Suprapubic skin (tissue), 3 donors: ENCODE results near the gene TUNAR.

ENCODE experiments used
- POLR2A ChIP-seq, 2 donors: fragments of 450-650 bp; IDR thresholded peaks; one replicate each; pipeline ENCODE4 v1.6.1; 2017; ENCODE audit warnings: antibody characterized with exemption in 2 of 2, mild to moderate bottlenecking in 2 of 2, moderate library complexity in 2 of 2
- TF ChIP-seq, protein P1 (sequence below), 2 donors: fragments of 200-600 bp in 1 of 2; fragments of 450-650 bp in 1 of 2; sonication (generic) in 1 of 2; IDR thresholded peaks; one replicate each; pipeline ENCODE4 v1.5.1; 2016 to 2019; ENCODE audit warnings: antibody characterized with exemption in 2 of 2, mild to moderate bottlenecking in 1 of 2, moderate library complexity in 1 of 2

DNA sequence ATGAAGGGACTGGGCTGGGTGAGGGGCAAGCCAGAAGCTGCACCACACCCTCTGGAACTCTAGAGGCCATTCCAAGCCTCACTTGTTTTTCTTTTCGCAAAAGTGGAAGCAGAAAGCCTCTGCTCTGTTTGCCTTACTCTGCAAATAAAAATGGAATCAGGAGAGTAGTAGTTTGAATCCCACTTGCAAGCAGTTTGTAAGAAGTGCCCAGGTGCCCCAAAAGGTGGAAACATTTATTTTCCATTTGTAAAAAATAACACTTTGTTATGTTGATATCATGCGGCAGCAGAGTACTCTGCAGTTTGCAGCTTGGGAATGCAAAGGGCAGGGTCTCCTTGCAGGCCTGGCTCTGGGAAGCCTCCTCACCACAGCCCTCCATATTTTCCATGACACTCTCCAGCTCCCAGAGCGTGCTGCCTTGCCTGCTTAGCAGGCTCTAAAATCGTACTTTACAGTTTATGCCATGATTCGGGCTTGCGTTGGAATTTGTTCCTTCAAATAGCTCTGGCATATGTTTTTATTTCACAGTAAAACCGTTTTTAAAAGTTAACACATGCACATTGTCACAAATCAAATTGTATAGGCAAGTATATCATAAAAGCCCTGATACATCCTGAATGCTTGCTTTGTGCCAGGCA, 20.0 kb downstream of the TUNAR start:
- no peak for TF ChIP-seq POLR2A (IDR thresholded peaks at IDR 0.05)
- TF ChIP-seq, protein P1, sequence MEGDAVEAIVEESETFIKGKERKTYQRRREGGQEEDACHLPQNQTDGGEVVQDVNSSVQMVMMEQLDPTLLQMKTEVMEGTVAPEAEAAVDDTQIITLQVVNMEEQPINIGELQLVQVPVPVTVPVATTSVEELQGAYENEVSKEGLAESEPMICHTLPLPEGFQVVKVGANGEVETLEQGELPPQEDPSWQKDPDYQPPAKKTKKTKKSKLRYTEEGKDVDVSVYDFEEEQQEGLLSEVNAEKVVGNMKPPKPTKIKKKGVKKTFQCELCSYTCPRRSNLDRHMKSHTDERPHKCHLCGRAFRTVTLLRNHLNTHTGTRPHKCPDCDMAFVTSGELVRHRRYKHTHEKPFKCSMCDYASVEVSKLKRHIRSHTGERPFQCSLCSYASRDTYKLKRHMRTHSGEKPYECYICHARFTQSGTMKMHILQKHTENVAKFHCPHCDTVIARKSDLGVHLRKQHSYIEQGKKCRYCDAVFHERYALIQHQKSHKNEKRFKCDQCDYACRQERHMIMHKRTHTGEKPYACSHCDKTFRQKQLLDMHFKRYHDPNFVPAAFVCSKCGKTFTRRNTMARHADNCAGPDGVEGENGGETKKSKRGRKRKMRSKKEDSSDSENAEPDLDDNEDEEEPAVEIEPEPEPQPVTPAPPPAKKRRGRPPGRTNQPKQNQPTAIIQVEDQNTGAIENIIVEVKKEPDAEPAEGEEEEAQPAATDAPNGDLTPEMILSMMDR (IDR thresholded peaks at IDR 0.05): no peak
